ENCODE data around the gene HCFC1.

The HCFC1 gene

GRCh38 chrX:153969904-153970356 is 1.7 kb downstream of the HCFC1 start:
- TF ChIP-seq CTCF (IDR thresholded peaks at IDR 0.05; ENCODE audit: control insufficient read depth, insufficient read depth, low read depth, low read length, missing control alignments), result no peak
- DNase-seq (ENCODE audit: low read depth), result no peak
- peak overlapping the region; percentile 92 for H3K4me3 ChIP-seq (ENCODE audit: control insufficient read depth, low read depth, low read length)

- DNase-seq (ENCODE audit: low read depth), result no peak
- TF ChIP-seq CTCF (IDR thresholded peaks at IDR 0.05; ENCODE audit: control insufficient read depth, insufficient read depth, low read depth, low read length, missing control alignments), result no peak
- peak overlapping the region; percentile 92 for H3K4me3 ChIP-seq (ENCODE audit: control insufficient read depth, low read depth, low read length)
Observed at GRCh38 chrX:153969125-153969903, 2.3 kb downstream of the HCFC1 start.

- H3K4me3 ChIP-seq (ENCODE audit: control insufficient read depth, low read depth, low read length), result peak overlapping the region; percentile 92
- DNase-seq (ENCODE audit: low read depth), result no peak
- TF ChIP-seq CTCF (IDR thresholded peaks at IDR 0.05; ENCODE audit: control insufficient read depth, insufficient read depth, low read depth, low read length, missing control alignments), result no peak
Observed at GRCh38 chrX:153968754-153969124, 2.9 kb downstream of the HCFC1 start.

GRCh38 chrX:153968255-153968654 is 3.4 kb downstream of the HCFC1 start:
- DNase-seq (ENCODE audit: low read depth), result no peak
- no peak overlapping the region; the same call in 1 of the 2 replicates for H3K4me3 ChIP-seq (ENCODE audit: control insufficient read depth, low read depth, low read length)
- no peak for TF ChIP-seq CTCF (IDR thresholded peaks at IDR 0.05; ENCODE audit: control insufficient read depth, insufficient read depth, low read depth, low read length, missing control alignments)

GRCh38 chrX:153967536-153968224 is 3.9 kb downstream of the HCFC1 start:
- TF ChIP-seq CTCF (IDR thresholded peaks at IDR 0.05; ENCODE audit: control insufficient read depth, insufficient read depth, low read depth, low read length, missing control alignments), result no peak
- H3K4me3 ChIP-seq (ENCODE audit: control insufficient read depth, low read depth, low read length), result no peak overlapping the region
- DNase-seq (ENCODE audit: low read depth), result no peak

- no peak for DNase-seq (ENCODE audit: low read depth)
- no peak overlapping the region for H3K4me3 ChIP-seq (ENCODE audit: control insufficient read depth, low read depth, low read length)
- no peak for TF ChIP-seq CTCF (IDR thresholded peaks at IDR 0.05; ENCODE audit: control insufficient read depth, insufficient read depth, low read depth, low read length, missing control alignments)
Observed at GRCh38 chrX:153966841-153967535, 4.6 kb downstream of the HCFC1 start.

Measured in AG09309 (cell line).